Calu3 (cell line): Measurements from ENCODE around the gene GUCY2D. TPM values are rescaled to one million over a fixed set of nuclear protein-coding genes. Genes with fewer than 3 reads are reported as not detected.

Experiments used
- BruUV-seq: library from RNA; stranded (reverse); fragments of 400-500 nt; replicated peaks from 2 replicates; lab custom pipeline; 2021; lab: Mats Ljungman, UMichigan
- CTCF ChIA-PET: fragments of 300-600 bp; sonication (Branson Sonifier 250); formaldehyde crosslinking; loops from one replicate; lab custom pipeline; 2022; ENCODE audit warnings: antibody characterized with exemption; lab: Charles Lee
- DNase-seq: peaks from one replicate; pipeline ENCODE4 v3.0.0; 2022
- H3K27ac Mint-ChIP-seq: one replicate; pipeline ENCODE4 v1.8.0; 2022; ENCODE audit warnings: mixed read lengths; ENCODE audit not compliant: unreplicated experiment
- H3K27me3 Mint-ChIP-seq: one replicate; pipeline ENCODE4 v1.8.0; 2022; ENCODE audit warnings: mixed read lengths; ENCODE audit not compliant: unreplicated experiment
- H3K36me3 Mint-ChIP-seq: one replicate; pipeline ENCODE4 v1.8.0; 2022; ENCODE audit warnings: mild to moderate bottlenecking, moderate library complexity, mixed read lengths; ENCODE audit not compliant: insufficient read depth, unreplicated experiment
- H3K4me1 Mint-ChIP-seq: one replicate; pipeline ENCODE4 v1.8.0; 2022; ENCODE audit warnings: mild to moderate bottlenecking, low read depth, mixed read lengths; ENCODE audit not compliant: unreplicated experiment
- H3K4me3 Mint-ChIP-seq: one replicate; pipeline ENCODE4 v1.8.0; 2022; ENCODE audit warnings: mild to moderate bottlenecking, low read depth, moderate library complexity, mixed read lengths; ENCODE audit not compliant: unreplicated experiment
- H3K9me3 Mint-ChIP-seq: one replicate; pipeline ENCODE4 v1.8.0; 2022; ENCODE audit warnings: low read depth, mixed read lengths; ENCODE audit not compliant: unreplicated experiment
- CTCF ChIP-seq: fragments of 200-600 bp; IDR thresholded peaks from one replicate; pipeline ENCODE4 v1.8.0; 2022; ENCODE audit warnings: antibody characterized with exemption; ENCODE audit not compliant: unreplicated experiment
- intact Hi-C: fragments of 100-400 bp; cut with micrococcal nuclease; formaldehyde crosslinking; loops from one replicate; pipeline ENCODE4 v1.10.0; 2022; ENCODE audit not compliant: unreplicated experiment
- total RNA-seq: library from RNA; stranded (reverse); gene quantifications from 2 replicates; pipeline ENCODE4 v1.2.3, GENCODE V29; 2022

The GUCY2D gene
- total RNA-seq, 1 experiment from 2014 or later, result not detected

DNA sequence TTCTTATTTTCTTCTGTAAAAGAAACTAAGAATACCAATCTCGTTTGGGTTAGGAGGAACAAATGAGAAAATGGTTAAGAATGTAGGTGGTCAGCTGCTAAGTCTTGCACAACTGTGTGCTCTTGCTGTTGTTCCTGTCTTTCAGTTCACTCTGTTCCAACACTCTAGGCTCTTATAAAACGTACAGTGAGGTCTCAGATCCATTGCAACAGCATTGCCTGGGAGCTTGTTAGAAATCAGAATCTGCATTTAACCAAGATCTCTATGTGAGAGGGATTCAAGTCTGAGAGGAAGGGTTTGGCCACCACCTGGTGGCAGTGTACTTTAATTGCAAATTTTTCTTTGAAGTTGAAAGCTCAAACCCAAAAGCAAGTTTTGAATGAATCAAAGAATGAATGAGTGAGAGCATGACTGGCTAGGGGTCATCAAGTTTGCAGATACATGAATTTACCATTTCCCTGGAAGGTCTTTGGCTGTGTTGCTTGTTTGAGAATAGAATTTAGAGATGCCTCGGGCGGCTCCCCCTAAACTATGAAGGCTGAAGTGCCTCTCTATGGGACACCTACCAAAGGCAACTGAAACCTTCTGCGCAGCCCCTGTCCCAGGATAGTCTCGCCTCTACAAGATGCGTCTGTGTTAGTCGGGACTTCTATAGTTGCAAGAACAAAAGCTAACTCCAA, 39.0 kb downstream of the GUCY2D start:
- no TSS peak for BruUV-seq
- TF ChIP-seq CTCF, result peak; percentile 41
- H3K4me1 Mint-ChIP-seq, result no peaks in the 10 kb centered on the region
- H3K9me3 Mint-ChIP-seq, result no peaks in the 10 kb centered on the region
- peak; percentile 40 for DNase-seq
- H3K27me3 Mint-ChIP-seq, result peaks cover 53% of the 10 kb centered on the region
- no peaks in the 10 kb centered on the region for H3K36me3 Mint-ChIP-seq
- H3K27ac Mint-ChIP-seq, result no peak overlapping the region
- intact Hi-C loops, result loop anchor here (5.0 to 10.0 kb wide), 2 partner anchors 127 to 299 kb away; partner anchors contain the start of gene RNF227
- H3K4me3 Mint-ChIP-seq, result no peak overlapping the region
- CTCF ChIA-PET, result interaction anchor here (0.5 to 2.0 kb wide), 12 partner anchors 16 to 385 kb away, joined by 3 to 11 read pairs (median 5); partner anchors contain the start of genes CNTROB, RNF227 and TRAPPC1

- BruUV-seq, result no TSS peak
Measured at GRCh38 chr17:8041979-8042378, 39.6 kb downstream of the GUCY2D start.

GRCh38 chr17:8044819-8045810, 42.7 kb downstream of the GUCY2D start:
- no peak overlapping the region for H3K4me3 Mint-ChIP-seq
- intact Hi-C loops, result loop anchor here (5.0 to 10.0 kb wide), 2 partner anchors 130 to 303 kb away; partner anchors contain the start of gene RNF227
- TF ChIP-seq CTCF, result no peak
- H3K9me3 Mint-ChIP-seq, result no peaks in the 10 kb centered on the region
- no peaks in the 10 kb centered on the region for H3K4me1 Mint-ChIP-seq
- H3K27me3 Mint-ChIP-seq, result peaks cover 48% of the 10 kb centered on the region
- no peak overlapping the region for H3K27ac Mint-ChIP-seq
- CTCF ChIA-PET, result interaction anchor here (0.7 kb wide), 1 partner anchor 113 kb away, joined by 3 read pairs; no protein-coding TSS in a partner anchor
- no TSS peak for BruUV-seq
- DNase-seq, result no peak
- no peaks in the 10 kb centered on the region for H3K36me3 Mint-ChIP-seq

More at GRCh38 chr17:8041979-8042378, 39.6 kb downstream of the GUCY2D start:
- peaks cover 58% of the 10 kb centered on the region for H3K27me3 Mint-ChIP-seq
- no peak for TF ChIP-seq CTCF
- no peak overlapping the region for H3K4me3 Mint-ChIP-seq
- H3K4me1 Mint-ChIP-seq, result no peaks in the 10 kb centered on the region
- no peak overlapping the region for H3K27ac Mint-ChIP-seq
- intact Hi-C loops, result loop anchor here (5.0 to 10.0 kb wide), 2 partner anchors 127 to 300 kb away; partner anchors contain the start of gene RNF227
- no peak for DNase-seq
- no peaks in the 10 kb centered on the region for H3K9me3 Mint-ChIP-seq
- no peaks in the 10 kb centered on the region for H3K36me3 Mint-ChIP-seq
- CTCF ChIA-PET, result interaction anchor here (1.0 to 2.0 kb wide), 11 partner anchors 15 to 386 kb away, joined by 3 to 11 read pairs (median 5); partner anchors contain the start of genes CNTROB, RNF227 and TRAPPC1

- Mint-ChIP-seq H3K4me1 (no peaks in the 10 kb centered on the region), H3K27me3 (peaks cover 48% of the 10 kb centered on the region), H3K36me3 (no peaks in the 10 kb centered on the region), H3K4me3 (no peak overlapping the region), H3K27ac (no peak overlapping the region), H3K9me3 (no peaks in the 10 kb centered on the region)
- intact Hi-C loops, result loop anchor here (10.0 kb wide), 1 partner anchor 132 kb away; the partner anchor contains the start of gene RNF227
- DNase-seq, result no peak
- CTCF ChIA-PET, result no interaction called here
- TF ChIP-seq CTCF, result no peak
- no TSS peak for BruUV-seq
Measured at GRCh38 chr17:8046306-8046928, 44.0 kb downstream of the GUCY2D start.
